Measurements from ENCODE around the gene PLXNB1. TPM values are rescaled to one million over a fixed set of nuclear protein-coding genes. Genes with fewer than 3 reads are reported as not detected.

PLXNB1 gene
- total RNA-seq, 1 donor from 2014 or later = 11.5 TPM

DNA sequence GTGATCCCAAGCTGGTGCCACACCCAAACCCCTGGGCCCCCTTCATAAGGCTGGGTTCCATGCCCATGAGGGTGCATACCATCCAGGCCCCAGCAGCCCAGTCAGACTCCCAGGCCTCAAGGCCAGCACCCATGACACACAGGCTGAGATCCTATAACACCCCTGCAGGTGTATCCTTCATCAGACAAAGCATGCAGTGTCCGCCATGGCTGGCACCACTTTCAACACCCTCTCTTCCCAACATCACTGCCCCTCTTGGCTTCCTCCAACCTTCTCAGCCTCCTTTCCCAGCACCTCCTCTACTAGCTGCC lies 6.5 kb upstream of the PLXNB1 start:
- no peak overlapping the region for H3K27ac ChIP-seq (ENCODE audit: low read depth, low read length)
- no peak overlapping the region for H3K4me3 ChIP-seq (ENCODE audit: low read length in 3 of 3)
- H3K36me3 ChIP-seq (ENCODE audit: control insufficient read depth in 3 of 3, insufficient read depth in 3 of 3, low read length in 3 of 3) = peaks cover 16 to 18% (median 17%) of the 10 kb centered on the region in 3 donors
- H3K9ac ChIP-seq (ENCODE audit: low read depth in 1 of 3, low read length in 3 of 3) = peak overlapping the region in 1 of 3 donors; percentile 40
- peaks cover 12 to 23% (median 17%) of the 10 kb centered on the region in 3 donors for H3K4me1 ChIP-seq (ENCODE audit: control insufficient read depth in 3 of 3, insufficient read depth in 3 of 3, low read length in 3 of 3)
- no peaks in the 10 kb centered on the region for H3K27me3 ChIP-seq (ENCODE audit: control insufficient read depth in 3 of 3, insufficient read depth in 3 of 3, low read length in 3 of 3)
- no peaks in the 10 kb centered on the region for H3K9me3 ChIP-seq (ENCODE audit: control insufficient read depth in 3 of 3, low read length in 3 of 3)

DNA sequence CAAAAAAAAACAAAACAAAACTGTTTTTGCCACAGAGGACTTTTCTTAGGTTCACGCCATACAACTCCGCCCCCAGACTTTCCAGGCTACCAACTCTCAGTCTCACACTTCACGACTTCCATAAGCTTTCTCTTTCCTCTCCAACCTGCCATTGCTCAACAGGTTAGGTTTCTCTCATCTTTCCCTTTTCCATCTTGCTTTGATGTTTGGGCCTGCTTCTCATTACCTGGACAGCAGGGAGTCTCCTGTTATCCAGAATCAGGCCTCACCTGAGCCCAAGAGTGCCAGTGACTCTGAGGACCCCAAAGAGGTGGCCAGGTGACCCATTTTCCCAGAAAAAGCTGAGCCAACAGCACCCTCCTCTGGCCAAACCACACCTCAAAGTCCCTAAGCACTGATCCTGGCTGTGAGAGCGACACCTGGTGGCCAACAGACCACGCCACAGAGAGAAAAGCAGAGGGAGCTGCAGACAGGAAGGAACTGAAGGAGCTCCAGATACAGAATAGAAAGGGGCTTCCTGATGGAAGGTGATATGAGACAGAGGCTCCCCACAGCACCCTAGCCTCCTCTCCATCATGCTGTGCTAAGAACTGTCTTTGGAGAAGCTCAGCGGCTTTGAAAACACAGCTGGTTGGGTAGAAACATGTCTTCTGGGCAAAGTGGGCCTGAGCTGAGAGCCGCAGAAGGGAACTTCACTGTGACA lies 6.0 kb upstream of the PLXNB1 start:
- H3K9ac ChIP-seq (ENCODE audit: low read depth in 1 of 3, low read length in 3 of 3) = peak overlapping the region in 1 of 3 donors; percentile 40
- no peak overlapping the region for H3K27ac ChIP-seq (ENCODE audit: low read depth, low read length)

DNA sequence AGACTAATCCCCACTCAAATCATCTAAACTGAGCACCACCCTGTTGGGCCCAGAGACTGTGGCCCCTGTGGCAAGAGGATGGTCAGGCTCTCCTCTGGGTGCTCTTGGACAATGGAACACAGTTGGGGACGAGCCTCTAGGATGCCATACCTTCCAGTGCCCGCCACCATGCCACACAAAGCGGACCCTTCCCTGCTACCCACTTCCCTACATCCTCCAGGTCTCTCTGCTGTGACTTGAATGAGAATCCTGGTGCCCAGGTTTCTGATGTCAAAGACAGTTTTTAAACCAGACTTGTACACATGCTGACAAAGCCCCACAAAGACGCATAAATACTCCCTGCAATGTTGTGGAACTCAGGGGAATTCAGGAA lies 5.3 kb upstream of the PLXNB1 start:
- peak overlapping the region in 1 of 3 donors; percentile 3 for H3K9ac ChIP-seq (ENCODE audit: low read depth in 1 of 3, low read length in 3 of 3)
- peaks cover 6 to 17% (median 16%) of the 10 kb centered on the region in 3 donors for H3K4me1 ChIP-seq (ENCODE audit: control insufficient read depth in 3 of 3, insufficient read depth in 3 of 3, low read length in 3 of 3)
- H3K27me3 ChIP-seq (ENCODE audit: control insufficient read depth in 3 of 3, insufficient read depth in 3 of 3, low read length in 3 of 3) = no peaks in the 10 kb centered on the region
- no peak overlapping the region for H3K4me3 ChIP-seq (ENCODE audit: low read length in 3 of 3)
- H3K36me3 ChIP-seq (ENCODE audit: control insufficient read depth in 3 of 3, insufficient read depth in 3 of 3, low read length in 3 of 3) = peaks cover 16 to 18% (median 16%) of the 10 kb centered on the region in 3 donors
- H3K9me3 ChIP-seq (ENCODE audit: control insufficient read depth in 3 of 3, low read length in 3 of 3) = no peaks in the 10 kb centered on the region
- no peak overlapping the region for H3K27ac ChIP-seq (ENCODE audit: low read depth, low read length)

More for the DNA sequence above, 6.0 kb upstream of the PLXNB1 start:
- H3K27me3 ChIP-seq (ENCODE audit: control insufficient read depth in 3 of 3, insufficient read depth in 3 of 3, low read length in 3 of 3) = no peaks in the 10 kb centered on the region
- no peaks in the 10 kb centered on the region for H3K9me3 ChIP-seq (ENCODE audit: control insufficient read depth in 3 of 3, low read length in 3 of 3)
- peaks cover 16 to 18% (median 17%) of the 10 kb centered on the region in 3 donors for H3K36me3 ChIP-seq (ENCODE audit: control insufficient read depth in 3 of 3, insufficient read depth in 3 of 3, low read length in 3 of 3)
- H3K4me1 ChIP-seq (ENCODE audit: control insufficient read depth in 3 of 3, insufficient read depth in 3 of 3, low read length in 3 of 3) = peaks cover 10 to 21% (median 14%) of the 10 kb centered on the region in 3 donors
- H3K4me3 ChIP-seq (ENCODE audit: low read length in 3 of 3) = no peak overlapping the region

DNA sequence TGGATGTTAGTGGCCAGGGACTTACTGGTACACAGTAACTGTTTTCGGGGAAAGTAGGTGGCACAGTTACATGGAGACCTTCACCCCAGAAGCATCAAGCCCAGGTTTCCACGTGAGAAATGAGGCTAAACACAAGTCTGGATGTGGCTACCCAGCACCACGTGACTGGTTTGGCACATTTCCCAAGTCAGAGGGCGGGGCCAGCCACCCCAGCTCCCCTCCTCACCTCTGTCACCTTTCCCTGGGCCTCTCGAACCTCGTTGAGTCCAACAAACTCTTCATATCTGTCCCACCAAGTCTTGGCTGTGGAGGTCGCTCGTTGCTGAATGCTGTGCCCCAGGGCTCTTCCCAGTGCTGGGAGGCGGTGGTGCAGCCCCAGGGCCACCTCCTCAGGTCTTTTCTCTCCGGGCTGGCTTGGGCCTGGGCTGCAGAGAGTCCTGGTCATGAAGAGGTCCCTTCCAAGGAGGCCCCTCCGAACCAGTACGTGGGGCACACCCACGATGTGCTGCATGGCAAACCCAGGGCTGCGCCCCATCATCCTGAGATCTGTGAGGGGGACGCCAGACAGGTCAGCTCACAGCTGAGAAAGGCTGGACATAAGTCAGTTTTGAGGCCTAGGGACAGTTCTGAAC lies 4.8 kb upstream of the PLXNB1 start:
- Histone ChIP-seq H3K4me3 (ENCODE audit: low read length in 3 of 3) (no peak overlapping the region), H3K9ac (ENCODE audit: low read depth in 1 of 3, low read length in 3 of 3) (peak overlapping the region in 1 of 3 donors; percentile 3), H3K27me3 (ENCODE audit: control insufficient read depth in 3 of 3, insufficient read depth in 3 of 3, low read length in 3 of 3) (no peaks in the 10 kb centered on the region), H3K36me3 (ENCODE audit: control insufficient read depth in 3 of 3, insufficient read depth in 3 of 3, low read length in 3 of 3) (peaks cover 15 to 18% (median 16%) of the 10 kb centered on the region in 3 donors), H3K9me3 (ENCODE audit: control insufficient read depth in 3 of 3, low read length in 3 of 3) (no peaks in the 10 kb centered on the region), H3K4me1 (ENCODE audit: control insufficient read depth in 3 of 3, insufficient read depth in 3 of 3, low read length in 3 of 3) (peaks cover 8 to 19% (median 19%) of the 10 kb centered on the region in 3 donors), H3K27ac (ENCODE audit: low read depth, low read length) (no peak overlapping the region)

DNA sequence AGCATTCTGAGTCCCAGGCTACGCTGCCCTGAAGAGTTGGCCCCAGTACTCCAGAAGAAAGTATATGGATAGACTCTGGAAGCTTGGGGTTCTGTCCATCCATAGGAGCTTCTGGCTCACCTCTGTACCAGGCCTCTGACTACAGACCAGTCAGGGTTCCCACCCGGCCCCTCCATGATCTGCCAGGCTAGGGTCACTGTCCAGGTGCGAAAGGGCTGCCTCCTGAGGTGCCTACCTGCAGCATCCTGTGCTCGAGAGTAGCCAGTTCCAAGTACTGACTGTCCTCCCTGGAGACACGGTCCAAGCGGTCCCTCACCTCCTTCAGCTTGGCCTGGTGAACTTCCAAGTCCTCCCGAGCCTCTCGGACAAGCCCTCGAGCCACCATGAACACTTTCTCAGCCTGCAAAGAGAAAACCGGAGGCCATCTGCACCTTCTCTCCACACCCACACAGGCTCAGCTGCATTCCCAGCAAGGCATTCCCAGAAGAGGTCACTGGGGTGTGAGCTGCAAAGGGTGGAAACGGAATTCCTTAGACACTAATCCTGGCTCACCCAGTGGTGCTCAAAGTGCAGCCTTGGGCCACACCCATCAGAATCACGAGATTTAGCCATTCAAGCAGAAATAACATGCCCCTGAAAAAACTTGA lies 3.7 kb upstream of the PLXNB1 start:
- Histone ChIP-seq H3K27ac (ENCODE audit: low read depth, low read length) (no peak overlapping the region), H3K9me3 (ENCODE audit: control insufficient read depth in 3 of 3, low read length in 3 of 3) (no peaks in the 10 kb centered on the region), H3K4me1 (ENCODE audit: control insufficient read depth in 3 of 3, insufficient read depth in 3 of 3, low read length in 3 of 3) (peaks cover 6 to 13% (median 12%) of the 10 kb centered on the region in 3 donors), H3K27me3 (ENCODE audit: control insufficient read depth in 3 of 3, insufficient read depth in 3 of 3, low read length in 3 of 3) (no peaks in the 10 kb centered on the region), H3K9ac (ENCODE audit: low read depth in 1 of 3, low read length in 3 of 3) (no peak overlapping the region), H3K36me3 (ENCODE audit: control insufficient read depth in 3 of 3, insufficient read depth in 3 of 3, low read length in 3 of 3) (peaks cover 15 to 18% (median 16%) of the 10 kb centered on the region in 3 donors), H3K4me3 (ENCODE audit: low read length in 3 of 3) (no peak overlapping the region)

DNA sequence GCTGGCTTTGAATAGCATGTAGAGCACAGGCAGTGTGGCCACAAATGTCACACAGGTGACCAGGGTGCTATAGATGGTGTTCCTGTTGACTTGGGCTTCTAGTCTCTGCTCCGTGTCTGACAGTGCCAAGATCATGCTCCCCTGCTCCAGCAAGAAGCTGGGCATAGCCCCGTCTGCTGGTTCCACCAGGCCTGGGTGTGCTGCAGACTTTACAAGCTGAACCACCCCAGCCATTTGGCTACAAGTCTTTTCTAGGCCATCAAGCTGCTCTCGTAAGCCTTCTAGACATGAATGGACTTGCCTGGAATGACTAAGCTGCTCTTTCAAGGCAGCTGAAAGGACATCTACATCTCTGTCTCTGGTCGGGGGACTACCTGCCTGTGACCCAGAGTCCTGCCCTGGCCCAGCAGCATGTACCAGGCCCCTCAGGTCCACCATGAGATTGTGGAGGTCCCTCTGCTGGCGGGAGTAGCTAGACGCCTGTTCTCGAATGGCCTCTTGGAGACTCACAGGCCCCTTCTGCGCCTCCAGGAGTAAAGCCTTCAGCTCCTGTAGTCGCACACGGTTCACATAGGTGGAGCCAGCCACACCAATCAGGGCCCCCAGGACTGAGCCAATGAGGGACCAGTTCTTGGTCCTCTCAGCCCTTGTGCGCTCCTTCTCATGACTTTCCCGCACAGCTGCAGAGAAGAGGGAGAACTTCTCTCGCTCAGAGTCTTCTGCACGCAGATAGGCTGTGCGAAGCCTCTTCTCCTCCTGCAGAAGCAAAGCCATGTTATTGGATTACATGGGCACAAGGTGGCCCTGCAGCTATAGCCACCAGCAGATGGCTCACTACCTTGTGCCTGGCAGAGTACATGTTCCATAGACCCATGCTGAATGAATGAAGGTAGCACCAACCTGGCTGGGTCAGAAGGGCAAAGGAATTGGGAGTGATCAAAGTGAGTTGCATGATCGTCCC lies 2.8 kb upstream of the PLXNB1 start:
- Histone ChIP-seq H3K27ac (ENCODE audit: low read depth, low read length) (no peak overlapping the region), H3K9ac (ENCODE audit: low read depth in 1 of 3, low read length in 3 of 3) (peak overlapping the region in 1 of 3 donors; percentile 7), H3K4me3 (ENCODE audit: low read length in 3 of 3) (no peak overlapping the region), H3K4me1 (ENCODE audit: control insufficient read depth in 3 of 3, insufficient read depth in 3 of 3, low read length in 3 of 3) (peaks cover 11 to 21% (median 18%) of the 10 kb centered on the region in 3 donors), H3K27me3 (ENCODE audit: control insufficient read depth in 3 of 3, insufficient read depth in 3 of 3, low read length in 3 of 3) (peaks cover 0 to 9% (median 7%) of the 10 kb centered on the region in 3 donors), H3K36me3 (ENCODE audit: control insufficient read depth in 3 of 3, insufficient read depth in 3 of 3, low read length in 3 of 3) (peaks cover 15 to 18% (median 16%) of the 10 kb centered on the region in 3 donors), H3K9me3 (ENCODE audit: control insufficient read depth in 3 of 3, low read length in 3 of 3) (no peaks in the 10 kb centered on the region)

DNA sequence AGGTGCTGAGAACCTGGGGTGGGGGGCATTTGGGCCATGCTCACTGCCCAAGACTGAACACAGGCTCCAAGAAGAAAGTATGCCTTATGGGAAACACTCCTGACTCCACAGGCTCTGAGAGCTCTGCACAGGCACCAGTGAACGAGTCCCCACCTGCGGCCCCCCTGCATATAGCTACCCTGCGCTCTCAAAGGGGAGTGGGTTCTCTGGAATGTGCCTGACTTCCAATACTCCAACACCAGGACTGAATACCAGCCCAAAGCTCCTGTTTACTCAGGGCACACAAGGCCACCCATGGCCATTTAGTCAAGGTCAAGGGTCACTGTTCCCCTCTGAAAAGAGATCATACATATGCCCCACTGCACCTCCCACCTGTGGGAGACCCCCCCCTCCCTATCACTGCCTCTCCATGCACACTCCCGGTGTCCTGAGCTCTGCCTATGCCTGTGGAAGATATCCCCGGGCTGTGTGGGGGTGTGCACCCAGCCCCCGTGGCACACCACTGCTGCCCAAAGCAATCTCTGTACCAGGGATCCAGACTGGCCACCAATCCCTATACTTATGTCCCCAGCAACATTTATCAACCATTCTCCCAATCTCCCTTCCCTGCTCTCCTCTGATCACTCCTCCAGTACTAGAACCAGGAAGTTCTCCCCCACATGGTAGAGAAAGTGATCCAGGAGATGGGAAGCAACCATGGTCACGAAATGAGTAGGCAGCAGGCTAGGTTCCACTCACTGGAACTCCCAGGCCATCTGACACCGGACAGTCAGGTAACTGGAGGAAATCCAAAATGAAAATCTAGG lies 1.5 kb upstream of the PLXNB1 start:
- H3K9ac ChIP-seq (ENCODE audit: low read depth in 1 of 3, low read length in 3 of 3) = no peak overlapping the region
- H3K4me3 ChIP-seq (ENCODE audit: low read length in 3 of 3) = no peak overlapping the region
- no peak overlapping the region for H3K27ac ChIP-seq (ENCODE audit: low read depth, low read length)
- H3K4me1 ChIP-seq (ENCODE audit: control insufficient read depth in 3 of 3, insufficient read depth in 3 of 3, low read length in 3 of 3) = peaks cover 14 to 32% (median 26%) of the 10 kb centered on the region in 3 donors
- no peaks in the 10 kb centered on the region for H3K9me3 ChIP-seq (ENCODE audit: control insufficient read depth in 3 of 3, low read length in 3 of 3)
- peaks cover 15 to 18% (median 16%) of the 10 kb centered on the region in 3 donors for H3K36me3 ChIP-seq (ENCODE audit: control insufficient read depth in 3 of 3, insufficient read depth in 3 of 3, low read length in 3 of 3)
- H3K27me3 ChIP-seq (ENCODE audit: control insufficient read depth in 3 of 3, insufficient read depth in 3 of 3, low read length in 3 of 3) = peaks cover 0 to 15% (median 11%) of the 10 kb centered on the region in 3 donors

DNA sequence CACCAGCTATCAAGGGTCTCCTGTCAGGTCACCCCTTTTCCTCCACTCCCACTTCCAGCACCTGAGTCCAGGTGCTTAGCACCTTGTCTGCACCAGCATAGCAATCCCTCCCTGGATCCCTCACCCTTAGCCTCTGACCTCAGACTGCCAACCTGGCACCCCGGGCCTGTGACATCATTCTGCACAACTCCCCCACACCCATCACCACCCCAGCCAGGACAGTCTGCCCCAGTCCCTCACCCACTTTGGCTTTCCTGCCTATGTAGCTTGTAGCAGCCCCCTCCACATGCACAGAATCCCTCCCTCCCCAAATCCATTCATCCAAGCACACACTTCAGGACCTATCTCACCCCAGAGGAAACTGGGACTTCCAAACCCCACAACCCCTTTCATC lies 819 bp upstream of the PLXNB1 start:
- H3K27me3 ChIP-seq (ENCODE audit: control insufficient read depth in 3 of 3, insufficient read depth in 3 of 3, low read length in 3 of 3) = peaks cover 0 to 15% (median 12%) of the 10 kb centered on the region in 3 donors
- no peak overlapping the region for H3K9ac ChIP-seq (ENCODE audit: low read depth in 1 of 3, low read length in 3 of 3)
- no peak overlapping the region for H3K27ac ChIP-seq (ENCODE audit: low read depth, low read length)
- H3K4me1 ChIP-seq (ENCODE audit: control insufficient read depth in 3 of 3, insufficient read depth in 3 of 3, low read length in 3 of 3) = peaks cover 19 to 39% (median 25%) of the 10 kb centered on the region in 3 donors
- peaks cover 15 to 18% (median 16%) of the 10 kb centered on the region in 3 donors for H3K36me3 ChIP-seq (ENCODE audit: control insufficient read depth in 3 of 3, insufficient read depth in 3 of 3, low read length in 3 of 3)
- H3K9me3 ChIP-seq (ENCODE audit: control insufficient read depth in 3 of 3, low read length in 3 of 3) = no peaks in the 10 kb centered on the region
- no peak overlapping the region for H3K4me3 ChIP-seq (ENCODE audit: low read length in 3 of 3)

Measured in skeletal muscle tissue (tissue), 4 donors.